ENCODE measurements around the gene ENAM. TPM values are rescaled to one million over a fixed set of nuclear protein-coding genes. Genes with fewer than 3 reads are reported as not detected.

ENAM gene
- total and polyA plus RNA-seq, 2 of the 13 experiments (the other 11 are each of a cell fraction or from before 2014, with no cell fraction given), result not detected

DNA sequence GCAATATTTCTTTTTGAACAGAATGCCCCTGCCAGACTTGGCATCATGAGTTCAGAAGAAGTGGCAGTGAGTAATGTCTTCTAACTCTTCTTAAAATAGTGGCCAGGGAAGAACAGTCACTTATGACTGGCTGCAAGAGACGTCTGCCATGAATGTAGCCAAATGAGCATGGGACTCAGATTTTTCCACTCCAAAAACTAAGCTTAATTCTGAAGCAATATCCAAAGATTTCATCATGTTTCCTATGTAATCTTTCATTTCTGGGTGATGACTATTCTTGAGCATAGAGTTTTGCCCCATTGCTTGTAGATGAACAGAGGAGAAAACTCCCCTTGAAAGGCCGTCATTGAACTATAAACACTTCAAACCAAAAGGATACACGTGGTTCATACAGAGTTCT lies 24.7 kb upstream of the ENAM start (continued):
- TF ChIP-seq AHDC1 (CRISPR knock-in tag; IDR thresholded peaks at IDR 0.05; ENCODE audit: borderline replicate concordance) (no peak), RFXANK (CRISPR knock-in tag; IDR thresholded peaks at IDR 0.05) (no peak), ARHGAP35 (CRISPR knock-in tag; IDR thresholded peaks at IDR 0.05; ENCODE audit: borderline replicate concordance) (no peak), ZBTB34 (CRISPR knock-in tag; IDR thresholded peaks at IDR 0.05) (no peak), ZNF556 (CRISPR knock-in tag; IDR thresholded peaks at IDR 0.05; ENCODE audit: borderline replicate concordance) (no peak)
- TF ChIP-seq, protein P1, sequence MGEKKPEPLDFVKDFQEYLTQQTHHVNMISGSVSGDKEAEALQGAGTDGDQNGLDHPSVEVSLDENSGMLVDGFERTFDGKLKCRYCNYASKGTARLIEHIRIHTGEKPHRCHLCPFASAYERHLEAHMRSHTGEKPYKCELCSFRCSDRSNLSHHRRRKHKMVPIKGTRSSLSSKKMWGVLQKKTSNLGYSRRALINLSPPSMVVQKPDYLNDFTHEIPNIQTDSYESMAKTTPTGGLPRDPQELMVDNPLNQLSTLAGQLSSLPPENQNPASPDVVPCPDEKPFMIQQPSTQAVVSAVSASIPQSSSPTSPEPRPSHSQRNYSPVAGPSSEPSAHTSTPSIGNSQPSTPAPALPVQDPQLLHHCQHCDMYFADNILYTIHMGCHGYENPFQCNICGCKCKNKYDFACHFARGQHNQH (CRISPR knock-in tag; IDR thresholded peaks at IDR 0.05), result no peak
